ENCODE results near the gene STK33. TPM values are rescaled to one million over a fixed set of nuclear protein-coding genes. Genes with fewer than 3 reads are reported as not detected.

Gene STK33
- total RNA-seq, 1 experiment from 2014 or later, result 10.9 TPM

- Histone ChIP-seq H3K79me2 (ENCODE audit: insufficient read depth, low read length) (no peaks in the 10 kb centered on the region), H3K27ac (ENCODE audit: low read depth, low read length) (no peak overlapping the region), H3K9ac (ENCODE audit: low read length) (no peak overlapping the region), H3K4me2 (ENCODE audit: low read length) (no peak overlapping the region), H3K36me3 (ENCODE audit: control insufficient read depth in 1 of 2, insufficient read depth in 2 of 2, low read length in 2 of 2) (no peaks in the 10 kb centered on the region), H4K20me1 (ENCODE audit: insufficient read depth) (no peaks in the 10 kb centered on the region), H3K9me2 (ENCODE audit: insufficient read depth) (no peaks in the 10 kb centered on the region), H3K4me3 (replicated peaks in 1 of 2; ENCODE audit: low read depth in 1 of 2, low read length in 2 of 2) (no peak overlapping the region), H3K9me3 (ENCODE audit: control insufficient read depth in 1 of 2, insufficient read depth in 1 of 2, low read depth in 1 of 2, low read length in 2 of 2) (no peaks in the 10 kb centered on the region), H3K27me3 (ENCODE audit: insufficient read depth, low read length) (no peaks in the 10 kb centered on the region), H2AFZ (ENCODE audit: low read depth, low read length, poor library complexity, severe bottlenecking) (no peak overlapping the region), H3K4me1 (ENCODE audit: control insufficient read depth in 1 of 2, insufficient read depth in 2 of 2, low read length in 2 of 2) (no peaks in the 10 kb centered on the region)
- no peak for TF ChIP-seq POLR2AphosphoS5 (IDR thresholded peaks at IDR 0.05; ENCODE audit: low read depth, low read length)
- TF ChIP-seq CBX3 (IDR thresholded peaks at IDR 0.05; ENCODE audit: low read depth), result no peak
- no peak for TF ChIP-seq ELF1 (IDR thresholded peaks at IDR 0.05; ENCODE audit: borderline replicate concordance, low read depth)
- no peak for TF ChIP-seq CTCF (IDR thresholded peaks at IDR 0.05 in 2 of 3, conservative IDR thresholded peaks at IDR 0.05 in 1 of 3; ENCODE audit: borderline replicate concordance in 1 of 3, insufficient read depth in 1 of 3, low read depth in 2 of 3, low read length in 2 of 3)
- TF ChIP-seq SP1 (IDR thresholded peaks at IDR 0.05; ENCODE audit: low read depth), result no peak
- no peak for TF ChIP-seq EZH2 (IDR thresholded peaks at IDR 0.05)
- TF ChIP-seq YY1 (IDR thresholded peaks at IDR 0.05; ENCODE audit: extremely low read depth, insufficient replicate concordance, low read depth, low read length), result no peak
- TF ChIP-seq, protein P1, sequence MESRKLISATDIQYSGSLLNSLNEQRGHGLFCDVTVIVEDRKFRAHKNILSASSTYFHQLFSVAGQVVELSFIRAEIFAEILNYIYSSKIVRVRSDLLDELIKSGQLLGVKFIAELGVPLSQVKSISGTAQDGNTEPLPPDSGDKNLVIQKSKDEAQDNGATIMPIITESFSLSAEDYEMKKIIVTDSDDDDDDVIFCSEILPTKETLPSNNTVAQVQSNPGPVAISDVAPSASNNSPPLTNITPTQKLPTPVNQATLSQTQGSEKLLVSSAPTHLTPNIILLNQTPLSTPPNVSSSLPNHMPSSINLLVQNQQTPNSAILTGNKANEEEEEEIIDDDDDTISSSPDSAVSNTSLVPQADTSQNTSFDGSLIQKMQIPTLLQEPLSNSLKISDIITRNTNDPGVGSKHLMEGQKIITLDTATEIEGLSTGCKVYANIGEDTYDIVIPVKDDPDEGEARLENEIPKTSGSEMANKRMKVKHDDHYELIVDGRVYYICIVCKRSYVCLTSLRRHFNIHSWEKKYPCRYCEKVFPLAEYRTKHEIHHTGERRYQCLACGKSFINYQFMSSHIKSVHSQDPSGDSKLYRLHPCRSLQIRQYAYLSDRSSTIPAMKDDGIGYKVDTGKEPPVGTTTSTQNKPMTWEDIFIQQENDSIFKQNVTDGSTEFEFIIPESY (IDR thresholded peaks at IDR 0.05; ENCODE audit: extremely low read depth, insufficient replicate concordance, low read length), result no peak
- no peak for TF ChIP-seq SRF (IDR thresholded peaks at IDR 0.05; ENCODE audit: low read depth)
- TF ChIP-seq ATF3 (IDR thresholded peaks at IDR 0.05), result no peak
- no peak for TF ChIP-seq RAD21 (IDR thresholded peaks at IDR 0.05; ENCODE audit: low read depth)
- TF ChIP-seq ZNF274 (IDR thresholded peaks at IDR 0.05; ENCODE audit: low read depth, low read length), result no peak
- TF ChIP-seq POLR2A (IDR thresholded peaks at IDR 0.05; ENCODE audit: borderline replicate concordance, extremely low read depth, insufficient read depth, insufficient read length), result no peak
- TF ChIP-seq REST (IDR thresholded peaks at IDR 0.05; ENCODE audit: low read depth), result no peak
- no peak for TF ChIP-seq EZH2phosphoT487 (IDR thresholded peaks at IDR 0.05; ENCODE audit: borderline replicate concordance)
- no peak for TF ChIP-seq ZFX (IDR thresholded peaks at IDR 0.05)
- TF ChIP-seq FOSL1 (IDR thresholded peaks at IDR 0.05; ENCODE audit: low read depth), result no peak
- no TSS peak for BruUV-seq (replicated peaks)
- ChIA-PET CTCF (no interaction called here), POLR2A (no interaction called here), RAD21 (ENCODE audit: low non-redundant PET in 1 of 2, low total read pairs in 2 of 2, uncharacterized antibody in 2 of 2, unreplicated experiment in 2 of 2) (no interaction called here)
- intact Hi-C loops (cut with micrococcal nuclease), result no loop called here
- ATAC-seq (no peak), DNase-seq (ENCODE audit: low read depth, low spot score) (no peak)
Observed at GRCh38 chr11:8375932-8376331, 218.1 kb downstream of the STK33 start.
